ENCODE measurements around the gene POLR2E.

POLR2E gene

GRCh38 chr19:1066251-1066747, 28.9 kb downstream of the POLR2E start:
- H3K9me3 ChIP-seq (replicated peaks in 1 of 11): 0 out of 22 replicates have a peak, but pooled peaks cover 0 to 5% (median 0%) of the 10 kb centered on the region in 11 experiments
- 0 out of 22 replicates have a peak, but pooled peaks cover 0 to 4% (median 0%) of the 10 kb centered on the region in 11 experiments for H3K27me3 ChIP-seq
- peak overlapping the region; percentile 88 to 99 (median 96); a peak in 19 of 22 replicates for H3K9ac ChIP-seq
- H4K20me1 ChIP-seq: peaks cover 9 to 31% (median 21%) of the 10 kb centered on the region in 11 experiments; a peak in 21 of 22 replicates
- peak overlapping the region in 9 of 11 experiments; percentile 90 to 99 (median 96); a peak in 18 of 22 replicates for H3K27ac ChIP-seq
- H3K4me1 ChIP-seq: peaks cover 52 to 71% (median 64%) of the 10 kb centered on the region in 10 experiments
- peaks cover 25 to 32% (median 30%) of the 10 kb centered on the region in 11 experiments for H3K36me3 ChIP-seq
- peak overlapping the region; percentile 91 to 100 (median 96); a peak in 19 of 20 replicates for H3K4me3 ChIP-seq
- peak overlapping the region; percentile 88 to 100 (median 97) for H3K4me2 ChIP-seq
- no peak for TF ChIP-seq Cebpa-rat (IDR thresholded peaks at IDR 0.05)

GRCh38 chr19:1065606-1066109, 29.5 kb downstream of the POLR2E start:
- Histone ChIP-seq H3K4me2 (peak overlapping the region; percentile 77 to 100 (median 95); a peak in 21 of 22 replicates), H3K9me3 (replicated peaks in 1 of 11) (0 out of 22 replicates have a peak, but pooled peaks cover 0 to 5% (median 0%) of the 10 kb centered on the region in 11 experiments), H3K27me3 (0 out of 22 replicates have a peak, but pooled peaks cover 0 to 4% (median 0%) of the 10 kb centered on the region in 11 experiments), H3K27ac (peak overlapping the region in 3 of 11 experiments; percentile 4 to 99 (median 11); a peak in 3 of 22 replicates), H4K20me1 (peaks cover 2 to 25% (median 15%) of the 10 kb centered on the region in 11 experiments; a peak in 21 of 22 replicates), H3K4me1 (peaks cover 46 to 65% (median 58%) of the 10 kb centered on the region in 10 experiments), H3K9ac (peak overlapping the region in 7 of 11 experiments; percentile 33 to 99 (median 52); a peak in 5 of 22 replicates), H3K36me3 (peaks cover 19 to 26% (median 24%) of the 10 kb centered on the region in 11 experiments), H3K4me3 (peak overlapping the region in 1 of 10 experiments; percentile 4; a peak in 1 of 20 replicates)
- no peak for TF ChIP-seq Cebpa-rat (IDR thresholded peaks at IDR 0.05)

GRCh38 chr19:1064661-1065605, 30.2 kb downstream of the POLR2E start:
- Histone ChIP-seq H4K20me1 (peaks cover 0 to 18% (median 8%) of the 10 kb centered on the region in 11 experiments; a peak in 19 of 22 replicates), H3K4me2 (peak overlapping the region; percentile 77 to 100 (median 95)), H3K36me3 (peaks cover 11 to 18% (median 17%) of the 10 kb centered on the region in 11 experiments), H3K4me3 (peak overlapping the region in 2 of 10 experiments; percentile 4 to 24; a peak in 1 of 20 replicates), H3K27me3 (0 out of 22 replicates have a peak, but pooled peaks cover 0 to 4% (median 0%) of the 10 kb centered on the region in 11 experiments), H3K27ac (peak overlapping the region in 6 of 11 experiments; percentile 8 to 46 (median 18); a peak in 3 of 22 replicates), H3K9ac (peak overlapping the region in 8 of 11 experiments; percentile 16 to 98 (median 47); a peak in 10 of 22 replicates), H3K9me3 (replicated peaks in 1 of 11) (0 out of 22 replicates have a peak, but pooled peaks cover 0 to 5% (median 0%) of the 10 kb centered on the region in 11 experiments), H3K4me1 (peaks cover 39 to 58% (median 51%) of the 10 kb centered on the region in 10 experiments)
- no peak for TF ChIP-seq Cebpa-rat (IDR thresholded peaks at IDR 0.05)

- Histone ChIP-seq H4K20me1 (peaks cover 0 to 9% (median 0%) of the 10 kb centered on the region in 11 experiments; a peak in 3 of 22 replicates), H3K4me3 (no peak overlapping the region), H3K9ac (no peak overlapping the region)
Measured at GRCh38 chr19:1063909-1064660, 31.1 kb downstream of the POLR2E start.

GRCh38 chr19:1063030-1063908, 31.9 kb downstream of the POLR2E start:
- H3K4me1 ChIP-seq: peaks cover 31 to 52% (median 42%) of the 10 kb centered on the region in 10 experiments
- 0 out of 22 replicates have a peak, but pooled peaks cover 0 to 5% (median 0%) of the 10 kb centered on the region in 11 experiments for H3K9me3 ChIP-seq (replicated peaks in 1 of 11)
- H3K9ac ChIP-seq: no peak overlapping the region
- peaks cover under 1 to 8% (median 2%) of the 10 kb centered on the region in 11 experiments; a peak in 16 of 22 replicates for H3K36me3 ChIP-seq
- peaks cover 0 to 6% (median 0%) of the 10 kb centered on the region in 11 experiments; a peak in 2 of 22 replicates for H4K20me1 ChIP-seq
- no peak overlapping the region for H3K4me3 ChIP-seq
- H3K27me3 ChIP-seq: 0 out of 22 replicates have a peak, but pooled peaks cover 0 to 4% (median 0%) of the 10 kb centered on the region in 11 experiments
- TF ChIP-seq Cebpa-rat (IDR thresholded peaks at IDR 0.05): no peak
- no peak overlapping the region for H3K27ac ChIP-seq
- peak overlapping the region in 6 of 11 experiments; percentile 88 to 98 (median 94); a peak in 3 of 22 replicates for H3K4me2 ChIP-seq

More at GRCh38 chr19:1063909-1064660, 31.1 kb downstream of the POLR2E start:
- peaks cover 32 to 49% (median 43%) of the 10 kb centered on the region in 10 experiments for H3K4me1 ChIP-seq
- 0 out of 22 replicates have a peak, but pooled peaks cover 0 to 4% (median 0%) of the 10 kb centered on the region in 11 experiments for H3K27me3 ChIP-seq
- peak overlapping the region; percentile 77 to 100 (median 95) for H3K4me2 ChIP-seq
- no peak overlapping the region for H3K27ac ChIP-seq
- 0 out of 22 replicates have a peak, but pooled peaks cover 0 to 5% (median 0%) of the 10 kb centered on the region in 11 experiments for H3K9me3 ChIP-seq (replicated peaks in 1 of 11)
- no peak for TF ChIP-seq Cebpa-rat (IDR thresholded peaks at IDR 0.05)
- H3K36me3 ChIP-seq: peaks cover 6 to 10% (median 8%) of the 10 kb centered on the region in 11 experiments; a peak in 17 of 22 replicates

GRCh38 chr19:1062387-1063029, 32.7 kb downstream of the POLR2E start:
- H3K4me2 ChIP-seq: no peak overlapping the region
- no peak for TF ChIP-seq Cebpa-rat (IDR thresholded peaks at IDR 0.05)
- H3K36me3 ChIP-seq: peaks cover 0 to 10% (median 0%) of the 10 kb centered on the region in 11 experiments; a peak in 3 of 22 replicates
- peaks cover 37 to 59% (median 49%) of the 10 kb centered on the region in 10 experiments for H3K4me1 ChIP-seq
- no peak overlapping the region for H3K9ac ChIP-seq
- H3K4me3 ChIP-seq: no peak overlapping the region
- H3K27ac ChIP-seq: no peak overlapping the region
- 0 out of 22 replicates have a peak, but pooled peaks cover 0 to 5% (median 0%) of the 10 kb centered on the region in 11 experiments for H3K9me3 ChIP-seq (replicated peaks in 1 of 11)
- peaks cover 0 to 6% (median 0%) of the 10 kb centered on the region in 11 experiments; a peak in 1 of 22 replicates for H4K20me1 ChIP-seq
- 0 out of 22 replicates have a peak, but pooled peaks cover 0 to 4% (median 0%) of the 10 kb centered on the region in 11 experiments for H3K27me3 ChIP-seq

All from BLaER1 treated with 17β-estradiol and CSF1 and Interleukin-3, amounts not matched to agents 10 nM and 100 nM (cell line).